Epithelial cell of proximal tubule (primary cell): Measurements from ENCODE around the gene ZBTB47. TPM values are rescaled to one million over a fixed set of nuclear protein-coding genes. Genes with fewer than 3 reads are reported as not detected.

Experiments used
- DNase-seq: peaks from one replicate; pipeline ENCODE4 v3.0.0-alpha.2; 2011; ENCODE audit warnings: low read depth
- H3K4me3 ChIP-seq: 2 replicates; pipeline ENCODE4 v1.5.1; 2011; ENCODE audit warnings: low read depth, mild to moderate bottlenecking, low read length
- total RNA-seq: library from RNA; depleted of rRNA; stranded (reverse); fragments of >200 nt; gene quantifications from 2 replicates; pipeline ENCODE4 v1.2.3, GENCODE V29; 2015
- TF ChIP-seq, protein P1 (sequence below): conservative IDR thresholded peaks from 2 replicates; pipeline ENCODE4 v1.5.1; 2012; ENCODE audit warnings: low read depth, mild to moderate bottlenecking, low read length

Gene ZBTB47
- total RNA-seq, 1 donor from 2014 or later = 5.6 TPM

- DNase-seq = no peak
- TF ChIP-seq, protein P1, sequence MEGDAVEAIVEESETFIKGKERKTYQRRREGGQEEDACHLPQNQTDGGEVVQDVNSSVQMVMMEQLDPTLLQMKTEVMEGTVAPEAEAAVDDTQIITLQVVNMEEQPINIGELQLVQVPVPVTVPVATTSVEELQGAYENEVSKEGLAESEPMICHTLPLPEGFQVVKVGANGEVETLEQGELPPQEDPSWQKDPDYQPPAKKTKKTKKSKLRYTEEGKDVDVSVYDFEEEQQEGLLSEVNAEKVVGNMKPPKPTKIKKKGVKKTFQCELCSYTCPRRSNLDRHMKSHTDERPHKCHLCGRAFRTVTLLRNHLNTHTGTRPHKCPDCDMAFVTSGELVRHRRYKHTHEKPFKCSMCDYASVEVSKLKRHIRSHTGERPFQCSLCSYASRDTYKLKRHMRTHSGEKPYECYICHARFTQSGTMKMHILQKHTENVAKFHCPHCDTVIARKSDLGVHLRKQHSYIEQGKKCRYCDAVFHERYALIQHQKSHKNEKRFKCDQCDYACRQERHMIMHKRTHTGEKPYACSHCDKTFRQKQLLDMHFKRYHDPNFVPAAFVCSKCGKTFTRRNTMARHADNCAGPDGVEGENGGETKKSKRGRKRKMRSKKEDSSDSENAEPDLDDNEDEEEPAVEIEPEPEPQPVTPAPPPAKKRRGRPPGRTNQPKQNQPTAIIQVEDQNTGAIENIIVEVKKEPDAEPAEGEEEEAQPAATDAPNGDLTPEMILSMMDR = no peak
Measured at GRCh38 chr3:42664438-42664803, 10.9 kb downstream of the ZBTB47 start.

GRCh38 chr3:42665050-42665878, 11.8 kb downstream of the ZBTB47 start:
- no peak for DNase-seq
- TF ChIP-seq, protein P1 = no peak
- H3K4me3 ChIP-seq = no peak overlapping the region

More at GRCh38 chr3:42664438-42664803, 10.9 kb downstream of the ZBTB47 start:
- H3K4me3 ChIP-seq = no peak overlapping the region

DNA sequence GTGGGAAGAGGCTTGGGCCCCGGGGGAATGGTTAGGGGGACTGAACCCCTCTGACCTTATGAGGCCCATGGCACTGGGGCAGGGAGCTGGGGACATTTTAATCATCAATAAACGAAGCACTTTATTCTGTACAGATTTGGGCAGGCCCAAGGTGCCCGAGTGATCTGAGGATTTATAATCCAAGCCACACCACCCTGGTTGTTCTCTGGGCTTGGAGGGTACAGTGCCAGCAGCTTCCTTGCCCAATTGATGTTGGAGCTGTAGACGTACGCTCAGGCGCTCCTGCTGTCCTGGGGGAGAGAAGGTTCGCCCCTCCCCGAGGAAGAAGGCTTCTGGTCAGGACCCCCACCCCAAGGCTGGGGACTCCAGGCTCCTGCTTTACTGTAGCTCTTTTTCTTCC, 12.5 kb downstream of the ZBTB47 start:
- no peak overlapping the region for H3K4me3 ChIP-seq
- TF ChIP-seq, protein P1 = no peak
- no peak for DNase-seq

GRCh38 chr3:42666577-42666998, 13.1 kb downstream of the ZBTB47 start:
- no peak overlapping the region for H3K4me3 ChIP-seq
- DNase-seq = no peak
- TF ChIP-seq, protein P1 = no peak

DNA sequence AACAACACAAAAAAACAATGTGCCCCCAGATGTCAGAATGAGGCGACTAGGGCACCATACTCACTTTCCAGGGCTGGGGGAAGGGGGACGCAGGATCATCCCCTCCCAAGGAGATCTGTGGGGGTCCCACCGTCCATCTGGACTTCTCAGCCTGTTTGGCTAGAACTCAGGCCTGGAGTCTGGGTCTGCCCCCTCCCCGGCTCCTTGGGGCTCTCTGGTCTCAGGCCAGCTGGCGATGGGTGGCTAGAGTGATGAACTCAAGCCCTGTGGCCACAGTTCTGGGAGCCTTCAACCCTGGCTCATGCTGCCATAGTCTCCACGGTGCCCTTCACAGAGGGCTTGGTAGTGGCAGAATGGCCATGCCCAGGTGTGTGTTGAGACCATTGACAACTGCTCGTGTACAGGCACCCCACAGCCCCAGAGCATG, 13.6 kb downstream of the ZBTB47 start:
- TF ChIP-seq, protein P1 = no peak
- DNase-seq = no peak
- H3K4me3 ChIP-seq = no peak overlapping the region

DNA sequence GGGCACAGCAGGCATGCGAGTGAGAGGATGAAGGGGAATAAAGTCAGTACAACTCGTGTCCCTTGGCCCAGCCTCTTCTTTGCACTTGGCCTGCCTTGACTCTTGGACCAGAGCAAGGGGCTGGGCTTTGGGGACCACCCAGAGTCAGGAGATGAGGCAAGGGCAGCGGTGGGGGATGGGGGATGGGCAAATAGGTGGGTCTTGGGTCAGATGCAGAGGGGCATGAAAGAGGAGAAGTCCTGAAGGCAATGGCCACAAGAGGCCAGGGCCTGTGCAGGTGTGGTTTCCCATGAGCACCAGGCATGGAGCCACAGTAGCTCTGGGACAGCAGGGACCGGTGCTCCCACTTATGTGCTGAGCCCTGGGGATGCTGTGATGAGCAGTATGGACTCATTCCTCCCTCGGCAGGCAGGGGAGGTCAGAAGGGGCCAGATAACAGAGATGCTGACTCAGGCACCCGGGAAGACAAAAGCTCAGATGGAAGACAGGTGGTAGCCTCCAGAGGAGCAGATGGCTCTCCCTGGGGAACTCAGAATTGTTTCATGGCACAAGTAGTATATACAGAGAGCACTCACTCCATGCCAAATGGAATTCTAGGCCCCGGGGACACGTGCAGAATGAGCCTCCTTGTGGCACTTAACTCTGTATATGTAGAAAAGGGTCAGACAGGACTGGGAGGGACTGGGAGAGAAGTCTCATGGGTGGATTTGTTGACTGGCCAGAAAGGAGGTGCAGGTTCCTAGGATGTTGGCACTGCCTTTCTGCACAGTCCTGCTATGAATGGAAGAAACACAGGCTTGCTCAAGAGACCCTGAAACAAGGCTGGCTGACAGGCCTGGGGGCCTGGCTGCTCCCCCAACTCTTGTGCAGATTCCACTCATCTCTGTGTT, 14.3 kb downstream of the ZBTB47 start:
- TF ChIP-seq, protein P1 = no peak
- no peak overlapping the region for H3K4me3 ChIP-seq
- DNase-seq = no peak
